Osteoblast (primary cell): ENCODE data around the gene SLC25A17. TPM values are rescaled to one million over a fixed set of nuclear protein-coding genes. Genes with fewer than 3 reads are reported as not detected.
"Not testable (repeated sequence)": the region's sequence is repeated elsewhere in the genome, so short reads cannot be mapped to it uniquely, and the experiment has no call there.

Source experiments
- DNase-seq: peaks from one replicate; pipeline ENCODE4 v3.0.0; 2011; ENCODE audit warnings: low spot score, mixed read lengths; ENCODE audit not compliant: insufficient read length; ENCODE audit errors: missing footprints
- H2AFZ ChIP-seq: 2 replicates; pipeline ENCODE4 v1.6.0; 2011; ENCODE audit warnings: mild to moderate bottlenecking, low read length
- H3K27ac ChIP-seq: 2 replicates; pipeline ENCODE4 v1.5.1; 2011; ENCODE audit warnings: mild to moderate bottlenecking, low read depth, low read length, moderate library complexity
- H3K27me3 ChIP-seq: 2 replicates; pipeline ENCODE4 v1.6.0; 2012; ENCODE audit warnings: mild to moderate bottlenecking, control low read depth, inconsistent platforms, low read length, moderate library complexity; ENCODE audit not compliant: insufficient read depth
- H3K36me3 ChIP-seq: 2 replicates; pipeline ENCODE4 v1.5.1; 2011; ENCODE audit warnings: mild to moderate bottlenecking, low read length, control low read depth, moderate library complexity; ENCODE audit not compliant: insufficient read depth
- H3K4me1 ChIP-seq: 2 replicates; pipeline ENCODE4 v1.5.1; 2011; ENCODE audit warnings: mild to moderate bottlenecking, low read length, control low read depth, moderate library complexity; ENCODE audit not compliant: insufficient read depth
- H3K4me2 ChIP-seq: 2 replicates; pipeline ENCODE4 v1.6.0; 2011; ENCODE audit warnings: mild to moderate bottlenecking, low read length; ENCODE audit not compliant: insufficient read depth
- H3K4me3 ChIP-seq: fragments of 200-600 bp; sonication (generic); 3 replicates; pipeline ENCODE4 v1.5.1; 2012; ENCODE audit warnings: mild to moderate bottlenecking, low read length, inconsistent platforms; ENCODE audit not compliant: insufficient read depth
- H3K79me2 ChIP-seq: 2 replicates; pipeline ENCODE4 v1.6.0; 2012; ENCODE audit warnings: mild to moderate bottlenecking, low read length, control low read depth, inconsistent platforms; ENCODE audit not compliant: insufficient read depth
- H3K9me3 ChIP-seq: 2 replicates; pipeline ENCODE4 v1.5.1; 2011; ENCODE audit warnings: low read depth, low read length, control low read depth
- H4K20me1 ChIP-seq: 2 replicates; pipeline ENCODE4 v1.6.0; 2012; ENCODE audit warnings: mild to moderate bottlenecking, low read length, control low read depth; ENCODE audit not compliant: insufficient read depth
- CTCF ChIP-seq: IDR thresholded peaks from 2 replicates; pipeline ENCODE4 v1.5.1; 2011; ENCODE audit warnings: mild to moderate bottlenecking, low read depth, low read length, moderate library complexity; ENCODE audit errors: extremely low read depth
- small RNA-seq: library from RNA; depleted of rRNA; stranded (forward); fragments of <200 nt; gene quantifications from one replicate; pipeline ENCODE3, GENCODE V24; 2012
- total RNA-seq: library from RNA; depleted of rRNA; stranded (reverse); fragments of >200 nt; gene quantifications from 2 replicates; pipeline ENCODE4 v1.2.3, GENCODE V29; 2012

The SLC25A17 gene
- total RNA-seq, 1 donor, result 16.3 TPM

DNA sequence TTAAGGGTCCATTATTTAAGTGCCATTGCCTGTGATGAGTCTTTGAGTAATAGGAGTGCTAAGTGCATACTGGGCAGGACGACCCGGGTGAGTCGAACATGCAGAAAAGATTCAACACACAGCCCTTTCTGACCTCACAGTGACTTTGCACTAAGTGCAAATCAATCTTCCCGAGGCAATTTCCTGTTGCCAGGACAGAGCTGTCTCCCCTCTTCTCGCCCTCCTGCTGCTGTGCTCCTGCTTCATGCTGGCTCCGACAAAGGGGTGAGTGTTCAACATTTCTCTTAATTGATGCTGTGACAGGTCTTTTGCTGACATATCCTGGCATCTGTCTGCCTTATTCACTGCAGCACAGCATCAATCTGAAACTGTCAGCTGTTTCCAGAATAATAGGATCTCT is 97.9 kb downstream of the SLC25A17 start:
- Histone ChIP-seq H3K36me3 (no peaks in the 10 kb centered on the region), H3K79me2 (no peaks in the 10 kb centered on the region), H2AFZ (peak overlapping the region; percentile 78), H3K27me3 (peaks cover 3% of the 10 kb centered on the region), H3K9me3 (no peaks in the 10 kb centered on the region), H3K4me3 (no peak overlapping the region), H4K20me1 (no peaks in the 10 kb centered on the region), H3K4me2 (peak overlapping the region; percentile 37), H3K4me1 (peaks cover 10% of the 10 kb centered on the region), H3K27ac (peak overlapping the region; percentile 20)
- no peak for TF ChIP-seq CTCF
- no peak for DNase-seq

GRCh38 chr22:40720538-40721256 is 98.4 kb downstream of the SLC25A17 start:
- Histone ChIP-seq H4K20me1 (no peaks in the 10 kb centered on the region), H3K4me3 (no peak overlapping the region), H3K4me1 (peaks cover 10% of the 10 kb centered on the region), H3K9me3 (no peaks in the 10 kb centered on the region), H3K27ac (peak overlapping the region; percentile 20), H3K79me2 (no peaks in the 10 kb centered on the region), H2AFZ (peak overlapping the region; percentile 78), H3K27me3 (peaks cover 3% of the 10 kb centered on the region), H3K4me2 (peak overlapping the region; percentile 37), H3K36me3 (no peaks in the 10 kb centered on the region)
- no peak for TF ChIP-seq CTCF
- DNase-seq, result no peak

GRCh38 chr22:40720156-40720537 is 99.0 kb downstream of the SLC25A17 start:
- H3K4me2 ChIP-seq, H3K27me3 ChIP-seq, H3K9me3 ChIP-seq, H3K79me2 ChIP-seq, H3K4me3 ChIP-seq, H3K27ac ChIP-seq, H3K36me3 ChIP-seq, H4K20me1 ChIP-seq, H2AFZ ChIP-seq, H3K4me1 ChIP-seq, DNase-seq: not testable (repeated sequence)

Small RNA genes lying within 50 kb of the gene (small RNA-seq; reads per million reads assigned to genes)
- not detected for gene JTBP1
- 0.82 reads per million, percentile 14 among the genes with 10 or more reads in this experiment for gene MIR4766

Other genes with a start within 250 kb of the SLC25A17 start
- gene MRTFA, start 182.6 kb downstream of the SLC25A17 start, total RNA-seq, result 29.8 and 34.0 TPM in 2 replicates
- gene MCHR1, start 139.9 kb downstream of the SLC25A17 start, total RNA-seq, result 0.59 TPM in 1 of 2 replicates, not detected in the other
- gene ST13, start 37.3 kb upstream of the SLC25A17 start, total RNA-seq, result 231 and 249 TPM in 2 replicates
- 15.6 and 17.7 TPM in 2 replicates for gene XPNPEP3, start 37.8 kb upstream of the SLC25A17 start, total RNA-seq
- not detected in 2 replicates for gene DNAJB7, start 42.8 kb upstream of the SLC25A17 start, total RNA-seq
- gene RBX1, start 132.0 kb upstream of the SLC25A17 start, total RNA-seq, result 28.2 and 38.3 TPM in 2 replicates